ENCODE measurements around the gene GPR158.

Gene GPR158

GRCh38 chr10:25483999-25484398 lies 309.2 kb downstream of the GPR158 start:
- Histone ChIP-seq H3K27me3 (replicated peaks) (no peaks in the 10 kb centered on the region), H3K4me3 (ENCODE audit: low read depth, low read length) (no peak overlapping the region), H3K36me3 (replicated peaks) (no peaks in the 10 kb centered on the region), H3K27ac (no peak overlapping the region)
- no peak for DNase-seq
- no peak for TF ChIP-seq CTCF (IDR thresholded peaks at IDR 0.05; ENCODE audit: low read depth, low read length, missing control alignments)
- in situ Hi-C loops (cut with HindIII; ENCODE audit: low pct_ligation_motif_present, low sequenced_read_pairs): no loop called here

GRCh38 chr10:25487266-25487665 lies 312.5 kb downstream of the GPR158 start:
- Histone ChIP-seq H3K4me3 (ENCODE audit: low read depth, low read length) (no peak overlapping the region), H3K36me3 (replicated peaks) (no peaks in the 10 kb centered on the region), H3K27ac (no peak overlapping the region), H3K27me3 (replicated peaks) (no peaks in the 10 kb centered on the region)
- in situ Hi-C loops (cut with HindIII; ENCODE audit: low pct_ligation_motif_present, low sequenced_read_pairs): no loop called here
- no peak for TF ChIP-seq CTCF (IDR thresholded peaks at IDR 0.05; ENCODE audit: low read depth, low read length, missing control alignments)
- DNase-seq: no peak

- no peak for DNase-seq
- no peak overlapping the region for H3K4me3 ChIP-seq (ENCODE audit: low read depth, low read length)
- in situ Hi-C loops (cut with HindIII; ENCODE audit: low pct_ligation_motif_present, low sequenced_read_pairs): no loop called here
- no peaks in the 10 kb centered on the region for H3K36me3 ChIP-seq (replicated peaks)
- no peak overlapping the region for H3K27ac ChIP-seq
- no peaks in the 10 kb centered on the region for H3K27me3 ChIP-seq (replicated peaks)
- TF ChIP-seq CTCF (IDR thresholded peaks at IDR 0.05; ENCODE audit: low read depth, low read length, missing control alignments): no peak
Observed at GRCh38 chr10:25492040-25492439, 317.2 kb downstream of the GPR158 start.

- TF ChIP-seq CTCF (IDR thresholded peaks at IDR 0.05; ENCODE audit: low read depth, low read length, missing control alignments): no peak
Observed at GRCh38 chr10:25492680-25493079, 317.9 kb downstream of the GPR158 start.

GRCh38 chr10:25493122-25493893 lies 318.5 kb downstream of the GPR158 start:
- H3K27ac ChIP-seq: peak overlapping the region; percentile 70

More at GRCh38 chr10:25492680-25493079, 317.9 kb downstream of the GPR158 start:
- H3K27ac ChIP-seq: no peak overlapping the region
- in situ Hi-C loops (cut with HindIII; ENCODE audit: low pct_ligation_motif_present, low sequenced_read_pairs): no loop called here
- H3K27me3 ChIP-seq (replicated peaks): no peaks in the 10 kb centered on the region
- DNase-seq: no peak
- no peaks in the 10 kb centered on the region for H3K36me3 ChIP-seq (replicated peaks)
- no peak overlapping the region for H3K4me3 ChIP-seq (ENCODE audit: low read depth, low read length)

More at GRCh38 chr10:25493122-25493893, 318.5 kb downstream of the GPR158 start:
- no peak overlapping the region for H3K4me3 ChIP-seq (ENCODE audit: low read depth, low read length)
- in situ Hi-C loops (cut with HindIII; ENCODE audit: low pct_ligation_motif_present, low sequenced_read_pairs): no loop called here
- no peaks in the 10 kb centered on the region for H3K36me3 ChIP-seq (replicated peaks)
- no peak for TF ChIP-seq CTCF (IDR thresholded peaks at IDR 0.05; ENCODE audit: low read depth, low read length, missing control alignments)
- H3K27me3 ChIP-seq (replicated peaks): no peaks in the 10 kb centered on the region
- peak; percentile 58 for DNase-seq
